CD14-positive monocyte (primary cell): ENCODE measurements around the gene MAP2K5. TPM values are rescaled to one million over a fixed set of nuclear protein-coding genes. Genes with fewer than 3 reads are reported as not detected.
A peak's percentile ranks its signal among the peaks of the same experiment; 100 is the strongest.

Source experiments
- DNase-seq, 3 donors: peaks; one replicate each; pipeline ENCODE4 v3.0.0-alpha.2; 2011 to 2022
- H2AFZ ChIP-seq: 2 replicates; pipeline ENCODE4 v1.6.0; 2012; ENCODE audit warnings: mild to moderate bottlenecking, low read depth, low read length, inconsistent platforms; ENCODE audit not compliant: insufficient read depth, poor library complexity, severe bottlenecking
- H3K27ac ChIP-seq, 2 donors: 1 replicate in 1 of 2; 2 replicates in 1 of 2; pipeline ENCODE4 v1.5.1; 2012 to 2013; ENCODE audit warnings: low read length in 2 of 2, control low read depth in 1 of 2, inconsistent platforms in 1 of 2, low read depth in 1 of 2, mild to moderate bottlenecking in 1 of 2
- H3K27me3 ChIP-seq, 2 donors: one replicate each; pipeline versions ENCODE4 v1.6.0 to v1.6.1; 2011 to 2013; ENCODE audit warnings: low read length in 2 of 2; ENCODE audit not compliant: control insufficient read depth in 2 of 2, insufficient read depth in 2 of 2
- H3K36me3 ChIP-seq, 2 donors: replicated peaks in 1 of 2; 1 replicate in 1 of 2; 2 replicates in 1 of 2; pipeline versions ENCODE4 v1.5.1 to v1.6.1; 2012 to 2013; ENCODE audit warnings: low read length in 2 of 2, control low read depth in 1 of 2, inconsistent platforms in 1 of 2, mild to moderate bottlenecking in 1 of 2; ENCODE audit not compliant: insufficient read depth in 2 of 2, control insufficient read depth in 1 of 2
- H3K4me1 ChIP-seq, 2 donors: 1 replicate in 1 of 2; 2 replicates in 1 of 2; pipeline versions ENCODE4 v1.5.1 to v1.6.1; 2012 to 2013; ENCODE audit warnings: low read length in 2 of 2, control low read depth in 1 of 2, inconsistent platforms in 1 of 2, mild to moderate bottlenecking in 1 of 2, moderate library complexity in 1 of 2; ENCODE audit not compliant: insufficient read depth in 2 of 2, control insufficient read depth in 1 of 2
- H3K4me2 ChIP-seq: replicated peaks from 2 replicates; pipeline ENCODE3; 2012; ENCODE audit warnings: low read length, moderate library complexity, mild to moderate bottlenecking; ENCODE audit not compliant: poor library complexity, severe bottlenecking; ENCODE audit errors: extremely low read depth
- H3K4me3 ChIP-seq, 3 experiments: fragments of 200-600 bp in 1 of 3; sonication (generic) in 1 of 3; replicated peaks in 1 of 3; 1 replicate in 2 of 3; 2 replicates in 1 of 3; pipeline ENCODE4 v1.5.1; 2011 to 2013; ENCODE audit warnings: low read length in 3 of 3, mild to moderate bottlenecking in 3 of 3, control low read depth in 2 of 3, low read depth in 2 of 3, inconsistent platforms in 1 of 3, moderate library complexity in 1 of 3
- H3K79me2 ChIP-seq: 2 replicates; pipeline ENCODE4 v1.6.0; 2012; ENCODE audit warnings: mild to moderate bottlenecking, control low read depth, inconsistent platforms, low read length, moderate library complexity; ENCODE audit not compliant: insufficient read depth
- H3K9ac ChIP-seq: 2 replicates; pipeline ENCODE4 v1.6.0; 2017; ENCODE audit warnings: low read length, mild to moderate bottlenecking; ENCODE audit not compliant: insufficient read depth, poor library complexity, severe bottlenecking
- H3K9me3 ChIP-seq, 2 donors: replicated peaks in 1 of 2; 1 replicate in 1 of 2; 2 replicates in 1 of 2; pipeline versions ENCODE4 v1.5.1 to v1.6.1; 2012 to 2013; ENCODE audit warnings: low read length in 2 of 2, control low read depth in 1 of 2; ENCODE audit not compliant: control insufficient read depth in 1 of 2, insufficient read depth in 1 of 2
- H4K20me1 ChIP-seq: 2 replicates; pipeline ENCODE4 v1.6.0; 2012; ENCODE audit warnings: mild to moderate bottlenecking, low read length, control low read depth, moderate library complexity; ENCODE audit not compliant: insufficient read depth
- H3K27ac Mint-ChIP-seq, 7 donors: one replicate each; pipeline ENCODE4 v1.8.0; 2020; ENCODE audit warnings: mild to moderate bottlenecking in 7 of 7, mixed read lengths in 7 of 7, moderate library complexity in 6 of 7, inconsistent platforms in 2 of 7
- H3K27me3 Mint-ChIP-seq, 3 donors: one replicate each; pipeline ENCODE4 v1.8.0; 2021 to 2022; ENCODE audit warnings: low read depth in 3 of 3, mild to moderate bottlenecking in 3 of 3, mixed read lengths in 3 of 3, moderate library complexity in 3 of 3, inconsistent platforms in 1 of 3
- H3K36me3 Mint-ChIP-seq, 2 donors: one replicate each; pipeline ENCODE4 v1.8.0; 2020; ENCODE audit warnings: mixed read lengths in 2 of 2, inconsistent platforms in 1 of 2, mild to moderate bottlenecking in 1 of 2
- H3K4me1 Mint-ChIP-seq: one replicate; pipeline ENCODE4 v1.8.0; 2020; ENCODE audit warnings: mild to moderate bottlenecking, mixed read lengths
- H3K4me3 Mint-ChIP-seq, 2 donors: one replicate each; pipeline ENCODE4 v1.8.0; 2020; ENCODE audit warnings: mild to moderate bottlenecking in 2 of 2, mixed read lengths in 2 of 2, moderate library complexity in 1 of 2
- H3K9me3 Mint-ChIP-seq, 7 donors: one replicate each; pipeline ENCODE4 v1.8.0; 2020 to 2022; ENCODE audit warnings: mixed read lengths in 7 of 7, mild to moderate bottlenecking in 6 of 7, moderate library complexity in 6 of 7, inconsistent platforms in 2 of 7
- WGBS: methylation state at CpG from one replicate; pipeline ENCODE4 v1.1.5; 2013; ENCODE audit warnings: missing lambda C conversion rate; ENCODE audit not compliant: insufficient coverage; 5-methylcytosine and 5-hydroxymethylcytosine counted together
- intact Hi-C, 2 donors: fragments of 100-400 bp; cut with micrococcal nuclease; formaldehyde crosslinking; loops; one replicate each; pipeline versions ENCODE4 v1.15.0 to v1.15.1; 2023
- polyA plus RNA-seq, 3 donors: library from polyadenylated mRNA; depleted of rRNA in 1 of 3; unstranded in 2 of 3; stranded (reverse) in 1 of 3; fragments of 300-500 nt in 2 of 3; fragments of >200 nt in 1 of 3; fragmentation: Illumina TruSeq in 2 of 3; gene quantifications; 1 replicate in 2 of 3; 2 replicates in 1 of 3; pipeline ENCODE4 v1.2.3, GENCODE V29; 2012 to 2021
- TF ChIP-seq, protein P1 (sequence below): fragments of 200-600 bp; IDR thresholded peaks from one replicate; pipeline ENCODE4 v1.8.0; 2022; ENCODE audit warnings: antibody characterized with exemption, mild to moderate bottlenecking

MAP2K5 gene
- polyA plus RNA-seq, 3 donors: 10.2 to 11.3 (median 10.6) TPM

DNA sequence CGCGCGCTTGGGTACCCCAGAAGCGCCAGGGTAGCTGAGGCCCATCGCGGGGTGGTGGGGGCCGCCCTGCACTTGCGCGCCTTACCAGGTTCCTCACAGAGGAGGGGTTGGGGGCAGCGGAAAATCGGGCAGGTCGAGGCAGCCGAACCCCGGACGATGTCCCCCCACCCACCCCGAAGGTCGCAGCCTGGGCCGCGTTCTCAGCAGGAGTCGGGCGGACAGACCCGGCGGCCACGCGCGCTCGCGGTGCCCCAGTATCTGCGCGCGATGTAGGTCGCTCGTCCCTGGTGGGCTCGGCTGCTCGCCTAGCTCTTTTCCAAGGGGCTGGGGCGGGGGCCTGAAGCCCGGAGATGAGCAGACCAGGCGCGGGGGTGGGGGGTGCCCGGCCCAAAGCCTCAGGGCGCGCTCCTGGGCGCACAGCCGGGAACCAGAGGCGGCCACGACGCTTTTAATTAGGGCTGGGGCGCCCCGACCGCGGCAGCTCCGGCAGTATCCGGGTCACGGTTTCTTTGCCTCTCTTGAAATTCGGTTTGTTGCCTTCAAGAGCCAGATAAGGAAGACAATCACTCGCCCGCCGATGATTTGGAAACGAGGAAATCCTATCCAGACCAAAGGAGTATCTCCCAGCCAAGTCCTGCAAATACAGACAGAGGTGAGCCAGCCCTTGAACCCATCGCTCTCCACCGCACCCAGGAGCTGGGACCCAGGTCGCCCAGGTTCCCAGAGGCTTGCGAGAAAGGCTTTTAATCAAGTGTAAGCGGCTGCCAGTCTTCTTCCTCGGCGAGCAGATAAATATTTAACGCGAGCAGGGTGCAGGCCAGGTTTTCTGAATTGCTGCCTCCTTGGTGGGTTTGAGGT lies 287.4 kb downstream of the MAP2K5 start:
- Histone ChIP-seq H3K4me3 (no peak overlapping the region), H3K9me3 (peaks cover 2 to 48% of the 10 kb centered on the region in 2 donors), H3K4me2 (no peak overlapping the region), H3K36me3 (no peaks in the 10 kb centered on the region), H3K9ac (no peak overlapping the region), H3K27me3 (peaks cover 86 to 92% of the 10 kb centered on the region in 2 donors), H3K4me1 (peaks cover 51 to 76% of the 10 kb centered on the region in 2 donors), H4K20me1 (no peaks in the 10 kb centered on the region), H2AFZ (no peak overlapping the region), H3K79me2 (no peaks in the 10 kb centered on the region), H3K27ac (no peak overlapping the region)
- Mint-ChIP-seq H3K27me3 (peaks cover 79 to 99% (median 86%) of the 10 kb centered on the region in 3 donors), H3K4me3 (peak overlapping the region in 1 of 2 donors; percentile 77), H3K27ac (no peak overlapping the region), H3K4me1 (peaks cover 59% of the 10 kb centered on the region), H3K36me3 (peaks cover 13 to 22% of the 10 kb centered on the region in 2 donors), H3K9me3 (peaks cover 0 to 37% (median 31%) of the 10 kb centered on the region in 7 donors)
- DNase-seq: no peak
- intact Hi-C loops: loop anchor here (5.0 to 10.0 kb wide), 2 partner anchors 305 to 373 kb away; partner anchors contain the start of gene C15orf61 (in 2 of the 2)
- WGBS: 7% methylated on average over 58 of the region's 68 CpGs
- TF ChIP-seq, protein P1, sequence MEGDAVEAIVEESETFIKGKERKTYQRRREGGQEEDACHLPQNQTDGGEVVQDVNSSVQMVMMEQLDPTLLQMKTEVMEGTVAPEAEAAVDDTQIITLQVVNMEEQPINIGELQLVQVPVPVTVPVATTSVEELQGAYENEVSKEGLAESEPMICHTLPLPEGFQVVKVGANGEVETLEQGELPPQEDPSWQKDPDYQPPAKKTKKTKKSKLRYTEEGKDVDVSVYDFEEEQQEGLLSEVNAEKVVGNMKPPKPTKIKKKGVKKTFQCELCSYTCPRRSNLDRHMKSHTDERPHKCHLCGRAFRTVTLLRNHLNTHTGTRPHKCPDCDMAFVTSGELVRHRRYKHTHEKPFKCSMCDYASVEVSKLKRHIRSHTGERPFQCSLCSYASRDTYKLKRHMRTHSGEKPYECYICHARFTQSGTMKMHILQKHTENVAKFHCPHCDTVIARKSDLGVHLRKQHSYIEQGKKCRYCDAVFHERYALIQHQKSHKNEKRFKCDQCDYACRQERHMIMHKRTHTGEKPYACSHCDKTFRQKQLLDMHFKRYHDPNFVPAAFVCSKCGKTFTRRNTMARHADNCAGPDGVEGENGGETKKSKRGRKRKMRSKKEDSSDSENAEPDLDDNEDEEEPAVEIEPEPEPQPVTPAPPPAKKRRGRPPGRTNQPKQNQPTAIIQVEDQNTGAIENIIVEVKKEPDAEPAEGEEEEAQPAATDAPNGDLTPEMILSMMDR: no peak

DNA sequence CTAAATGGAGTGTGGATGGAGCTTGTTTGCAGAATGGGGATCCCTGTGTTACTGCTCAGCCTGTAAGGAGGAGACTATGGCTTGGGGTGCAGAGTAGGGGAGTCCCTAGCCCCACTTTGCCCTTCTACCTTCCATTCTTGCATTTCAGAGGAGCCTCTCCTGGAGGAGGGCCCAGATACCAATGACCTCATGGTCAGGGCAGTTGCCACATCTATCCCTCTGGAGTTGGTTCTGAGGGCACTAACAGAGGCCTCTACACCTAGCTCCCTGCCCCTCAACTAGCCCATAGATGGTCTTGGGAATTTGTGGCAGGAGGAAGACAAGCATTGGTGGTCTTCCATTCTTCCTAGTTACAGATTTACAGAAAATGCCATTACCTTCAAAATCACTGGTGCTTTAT lies 288.9 kb downstream of the MAP2K5 start:
- Histone ChIP-seq H3K79me2 (no peaks in the 10 kb centered on the region), H2AFZ (no peak overlapping the region), H3K36me3 (no peaks in the 10 kb centered on the region), H3K4me3 (no peak overlapping the region), H3K4me1 (peaks cover 50 to 76% of the 10 kb centered on the region in 2 donors), H4K20me1 (no peaks in the 10 kb centered on the region), H3K27me3 (peaks cover 84 to 92% of the 10 kb centered on the region in 2 donors), H3K4me2 (no peak overlapping the region), H3K9me3 (peaks cover 0 to 44% of the 10 kb centered on the region in 2 donors), H3K9ac (no peak overlapping the region), H3K27ac (no peak overlapping the region)
- Mint-ChIP-seq H3K27ac (no peak overlapping the region), H3K36me3 (peaks cover 10 to 19% of the 10 kb centered on the region in 2 donors), H3K27me3 (peaks cover 81 to 99% (median 88%) of the 10 kb centered on the region in 3 donors), H3K4me3 (peak overlapping the region in 1 of 2 donors; percentile 72), H3K9me3 (peaks cover 0 to 38% (median 19%) of the 10 kb centered on the region in 7 donors), H3K4me1 (peaks cover 61% of the 10 kb centered on the region)
- intact Hi-C loops: loop anchor here (5.0 to 10.0 kb wide), 2 partner anchors 307 to 374 kb away; partner anchors contain the start of gene C15orf61 (in 2 of the 2)
- TF ChIP-seq, protein P1: no peak
- DNase-seq: no peak
